Activated naive CD4-positive, alpha-beta T cell treated with anti-CD3 and anti-CD28 coated beads, Interleukin-2, amount 50 U/mL, for 72 hours (primary cell): ENCODE measurements around the gene CGRRF1. TPM values are rescaled to one million over a fixed set of nuclear protein-coding genes. Genes with fewer than 3 reads are reported as not detected.

Experiments used
- ATAC-seq, 2 donors: fragments of 150-1000 bp; cut with Tn5 transposase; 2 replicates each; pipeline ENCODE4 v1.10.0; 2021; ENCODE audit warnings: mild to moderate bottlenecking in 2 of 2, moderate library complexity in 2 of 2
- DNase-seq, 2 donors: peaks; one replicate each; pipeline ENCODE4 v3.0.0; 2021 to 2022; ENCODE audit warnings: low spot score in 2 of 2
- H3K27ac Mint-ChIP-seq, 2 donors: one replicate each; pipeline ENCODE4 v1.8.0; 2022; ENCODE audit warnings: mild to moderate bottlenecking in 2 of 2, mixed read lengths in 2 of 2
- H3K36me3 Mint-ChIP-seq, 2 donors: one replicate each; pipeline ENCODE4 v1.8.0; 2022; ENCODE audit warnings: mixed read lengths in 2 of 2
- H3K9me3 Mint-ChIP-seq, 2 donors: one replicate each; pipeline ENCODE4 v1.8.0; 2022; ENCODE audit warnings: mixed read lengths in 2 of 2
- total RNA-seq, 2 donors: library from RNA; stranded (reverse); gene quantifications; one replicate each; pipeline ENCODE4 v1.2.3, GENCODE V29; 2022

CGRRF1 gene
- total RNA-seq, 2 donors from 2014 or later, result 8.4 to 17.7 TPM

DNA sequence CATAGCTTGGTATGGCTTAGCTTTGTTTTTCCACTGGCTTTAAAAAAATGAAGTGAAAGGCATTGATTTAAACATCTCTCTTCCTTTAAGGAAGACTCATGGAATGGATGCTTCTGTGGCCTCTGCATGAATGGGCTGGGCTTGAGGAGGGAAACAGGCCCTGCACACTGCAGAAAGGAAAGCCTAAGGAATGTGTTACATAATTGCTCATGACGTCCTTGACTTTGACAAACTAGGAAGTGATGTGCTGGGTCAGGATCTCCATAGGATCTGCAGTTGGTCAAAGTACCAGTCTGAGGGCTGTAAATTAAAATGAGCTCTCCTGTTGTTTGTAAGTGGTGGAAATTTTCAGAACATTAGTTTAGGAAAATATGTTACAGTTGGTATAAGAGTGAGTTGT lies 69.9 kb downstream of the CGRRF1 start:
- peaks cover 0 to 9% of the 10 kb centered on the region in 2 donors for H3K36me3 Mint-ChIP-seq
- ATAC-seq, result no peak
- H3K27ac Mint-ChIP-seq, result no peak overlapping the region
- H3K9me3 Mint-ChIP-seq, result no peaks in the 10 kb centered on the region
- DNase-seq, result no peak

DNA sequence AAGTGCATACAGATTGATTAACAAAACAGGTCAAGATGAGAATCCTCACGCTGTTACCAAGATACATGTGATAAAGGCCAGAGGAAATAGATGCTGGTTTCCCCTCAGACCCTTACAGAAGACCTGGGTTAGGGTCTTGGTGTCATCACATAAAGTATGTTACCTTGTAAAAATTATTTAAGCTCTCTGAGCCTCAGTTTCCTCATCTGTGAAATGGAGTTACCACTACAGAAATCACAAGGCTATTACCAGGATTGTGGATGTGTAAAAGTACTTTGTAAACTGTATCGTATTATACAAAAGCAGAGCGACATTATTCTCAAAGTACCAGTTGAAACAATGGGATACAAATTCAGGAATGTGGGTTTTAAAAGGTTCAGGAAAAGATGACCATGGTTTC lies 71.2 kb downstream of the CGRRF1 start:
- Mint-ChIP-seq H3K36me3 (peaks cover 0 to 9% of the 10 kb centered on the region in 2 donors), H3K9me3 (no peaks in the 10 kb centered on the region), H3K27ac (no peak overlapping the region)
- no peak for ATAC-seq
- no peak for DNase-seq

DNA sequence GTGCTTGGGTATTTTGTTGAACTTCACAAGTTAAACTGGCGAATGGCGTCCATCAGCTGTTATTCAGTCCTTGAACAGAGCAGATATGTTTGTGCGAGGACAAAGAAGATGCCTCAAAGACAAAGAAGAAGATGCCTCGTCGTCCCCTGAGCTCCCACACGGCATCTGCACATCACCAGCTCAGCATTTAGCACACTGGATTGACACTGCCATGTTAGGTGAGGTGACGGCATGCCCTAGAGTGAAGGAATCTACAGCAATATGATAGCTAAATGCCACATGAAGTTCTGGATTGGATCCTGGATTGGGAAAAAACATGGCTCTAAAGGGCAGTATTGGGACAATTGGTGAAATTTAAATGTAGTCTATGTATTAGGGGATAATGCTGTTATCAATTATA lies 72.6 kb downstream of the CGRRF1 start:
- H3K27ac Mint-ChIP-seq, result no peak overlapping the region
- ATAC-seq, result no peak
- no peaks in the 10 kb centered on the region for H3K9me3 Mint-ChIP-seq
- DNase-seq, result no peak
- no peaks in the 10 kb centered on the region for H3K36me3 Mint-ChIP-seq

DNA sequence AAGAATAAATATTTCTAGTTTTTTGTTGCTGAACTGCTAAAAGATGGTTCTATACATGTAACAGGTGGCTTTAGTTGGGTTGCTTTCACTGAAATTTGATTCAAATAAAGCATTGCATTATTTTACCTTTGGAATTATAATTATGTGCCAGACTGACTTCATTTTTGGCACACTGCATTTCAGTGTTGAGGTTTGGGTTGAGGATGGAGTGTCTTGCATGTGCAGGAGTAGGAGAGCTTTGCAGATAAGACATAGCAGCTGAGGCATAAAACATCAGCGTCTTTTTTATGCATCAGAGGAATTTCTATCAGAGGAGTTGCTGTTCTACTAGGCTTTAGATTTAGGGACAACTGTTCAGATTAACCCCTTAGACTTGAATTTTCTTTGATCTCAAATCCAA lies 74.4 kb downstream of the CGRRF1 start:
- ATAC-seq (no peak), DNase-seq (no peak)
- H3K9me3 Mint-ChIP-seq, result no peaks in the 10 kb centered on the region
- no peaks in the 10 kb centered on the region for H3K36me3 Mint-ChIP-seq
- no peak overlapping the region for H3K27ac Mint-ChIP-seq

DNA sequence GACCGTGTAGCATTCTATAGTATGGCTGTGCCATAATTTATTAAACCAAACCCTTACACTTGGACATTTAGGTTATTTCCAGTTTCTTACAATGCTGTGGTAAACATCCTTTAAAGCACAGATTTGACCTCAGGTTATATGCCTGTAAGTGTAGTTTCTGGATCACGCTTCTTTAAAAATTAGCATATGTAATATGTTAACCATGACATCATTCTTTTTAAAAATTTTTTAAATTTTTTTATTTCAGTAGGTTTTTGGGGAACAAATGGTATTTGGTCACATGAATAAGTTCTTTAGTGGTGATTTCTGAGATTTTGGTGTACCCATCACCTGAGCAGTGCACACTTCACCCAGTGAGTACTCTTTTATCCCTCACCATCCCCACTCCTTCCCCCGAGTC lies 75.5 kb downstream of the CGRRF1 start:
- DNase-seq, result no peak
- no peak overlapping the region for H3K27ac Mint-ChIP-seq
- no peak for ATAC-seq
- no peaks in the 10 kb centered on the region for H3K9me3 Mint-ChIP-seq
- H3K36me3 Mint-ChIP-seq, result no peaks in the 10 kb centered on the region

Other genes with a start within 250 kb of the CGRRF1 start
- gene CDKN3, start 112.9 kb upstream of the CGRRF1 start, total RNA-seq, result 100 to 1,000 TPM in 1 of 2 donors, 10 to 100 TPM in 1; 62.1 to 106 TPM
- gene CNIH1, start 68.5 kb upstream of the CGRRF1 start, total RNA-seq, result 10 to 100 TPM; 73.5 to 79.1 TPM
- 10 to 100 TPM; 21.4 to 29.0 TPM for gene GMFB, start 20.9 kb upstream of the CGRRF1 start, total RNA-seq
- 1 to 10 TPM; 2.3 to 6.8 TPM for gene SAMD4A, start 57.2 kb downstream of the CGRRF1 start, total RNA-seq